Prostate gland (tissue), 2 donors: ENCODE measurements around the gene CRYGN.

Experiments used
- POLR2A ChIP-seq: fragments of 450-650 bp; IDR thresholded peaks from one replicate; pipeline ENCODE4 v1.6.1; 2016; ENCODE audit warnings: antibody characterized with exemption, mild to moderate bottlenecking
- POLR2AphosphoS5 ChIP-seq: sonication (generic); formaldehyde crosslinking; IDR thresholded peaks from one replicate; pipeline ENCODE4 v1.6.1; 2017; ENCODE audit warnings: antibody characterized with exemption
- TF ChIP-seq, protein P1 (sequence below), 4 experiments: fragments of 200-600 bp in 2 of 4; fragments of 450-650 bp in 2 of 4; sonication (generic) in 2 of 4; IDR thresholded peaks; 1 replicate in 3 of 4; 2 replicates in 1 of 4; pipeline ENCODE4 v1.5.1; 2016 to 2019; ENCODE audit warnings: antibody characterized with exemption in 4 of 4, mild to moderate bottlenecking in 2 of 4, moderate library complexity in 2 of 4

GRCh38 chr7:151405056-151405455, 34.9 kb downstream of the CRYGN start:
- TF ChIP-seq, protein P1, sequence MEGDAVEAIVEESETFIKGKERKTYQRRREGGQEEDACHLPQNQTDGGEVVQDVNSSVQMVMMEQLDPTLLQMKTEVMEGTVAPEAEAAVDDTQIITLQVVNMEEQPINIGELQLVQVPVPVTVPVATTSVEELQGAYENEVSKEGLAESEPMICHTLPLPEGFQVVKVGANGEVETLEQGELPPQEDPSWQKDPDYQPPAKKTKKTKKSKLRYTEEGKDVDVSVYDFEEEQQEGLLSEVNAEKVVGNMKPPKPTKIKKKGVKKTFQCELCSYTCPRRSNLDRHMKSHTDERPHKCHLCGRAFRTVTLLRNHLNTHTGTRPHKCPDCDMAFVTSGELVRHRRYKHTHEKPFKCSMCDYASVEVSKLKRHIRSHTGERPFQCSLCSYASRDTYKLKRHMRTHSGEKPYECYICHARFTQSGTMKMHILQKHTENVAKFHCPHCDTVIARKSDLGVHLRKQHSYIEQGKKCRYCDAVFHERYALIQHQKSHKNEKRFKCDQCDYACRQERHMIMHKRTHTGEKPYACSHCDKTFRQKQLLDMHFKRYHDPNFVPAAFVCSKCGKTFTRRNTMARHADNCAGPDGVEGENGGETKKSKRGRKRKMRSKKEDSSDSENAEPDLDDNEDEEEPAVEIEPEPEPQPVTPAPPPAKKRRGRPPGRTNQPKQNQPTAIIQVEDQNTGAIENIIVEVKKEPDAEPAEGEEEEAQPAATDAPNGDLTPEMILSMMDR (IDR thresholded peaks at IDR 0.05) = no peak
- TF ChIP-seq POLR2AphosphoS5 = no peak
- no peak for TF ChIP-seq POLR2A
